ENCODE data around the gene MSX2. TPM values are rescaled to one million over a fixed set of nuclear protein-coding genes. Genes with fewer than 3 reads are reported as not detected.
"Not testable (repeated sequence)": the region's sequence is repeated elsewhere in the genome, so short reads cannot be mapped to it uniquely, and the experiment has no call there.

MSX2 gene
- total RNA-seq, 5 donors from 2014 or later (not counting 1 experiment from before 2014, with no cell fraction given) = not detected

- POLR2A ChIA-PET; H3K27ac Mint-ChIP-seq; H3K27me3 Mint-ChIP-seq; H3K27me3 ChIP-seq (replicated peaks in 1 of 2; ENCODE audit: control insufficient read depth in 2 of 2, extremely low read depth in 1 of 2, insufficient read depth in 2 of 2, low read length in 1 of 2); DNase-seq; H3K4me1 ChIP-seq (ENCODE audit: control insufficient read depth in 1 of 2, extremely low read depth in 1 of 2, insufficient read depth in 2 of 2, low read length in 2 of 2); CTCF ChIA-PET; H3K36me3 ChIP-seq (ENCODE audit: control insufficient read depth in 2 of 2, extremely low read depth in 1 of 2, insufficient read depth in 1 of 2, low read length in 1 of 2); H3K4me1 Mint-ChIP-seq; ATAC-seq (replicated peaks in 1 of 4); H3K27ac ChIP-seq (ENCODE audit: low read length); H3K36me3 Mint-ChIP-seq; H3K4me3 ChIP-seq (ENCODE audit: control insufficient read depth in 1 of 2, extremely low read depth in 1 of 2, low read length in 1 of 2); H3K9me3 ChIP-seq; H3K4me3 Mint-ChIP-seq; H3K9me3 Mint-ChIP-seq: not testable (repeated sequence)
- WGBS (ENCODE audit: insufficient coverage) = no CpG with 5 or more reads among the region's 2 CpGs
Measured at GRCh38 chr5:174761341-174761740, 37.0 kb downstream of the MSX2 start.

- Histone ChIP-seq H3K9me3 (no peaks in the 10 kb centered on the region), H3K27me3 (replicated peaks in 1 of 2; ENCODE audit: control insufficient read depth in 2 of 2, extremely low read depth in 1 of 2, insufficient read depth in 2 of 2, low read length in 1 of 2) (peaks cover 0 to 4% of the 10 kb centered on the region in 2 experiments), H3K27ac (ENCODE audit: low read length) (no peak overlapping the region), H3K4me3 (ENCODE audit: control insufficient read depth in 1 of 2, extremely low read depth in 1 of 2, low read length in 1 of 2) (no peak overlapping the region), H3K4me1 (ENCODE audit: control insufficient read depth in 1 of 2, extremely low read depth in 1 of 2, insufficient read depth in 2 of 2, low read length in 2 of 2) (no peaks in the 10 kb centered on the region), H3K36me3 (ENCODE audit: control insufficient read depth in 2 of 2, extremely low read depth in 1 of 2, insufficient read depth in 1 of 2, low read length in 1 of 2) (no peaks in the 10 kb centered on the region)
- H3K27me3 Mint-ChIP-seq = peaks cover 2 to 8% of the 10 kb centered on the region in 2 donors
- ChIA-PET POLR2A (no interaction called here), CTCF (no interaction called here)
- DNase-seq (no peak), ATAC-seq (replicated peaks in 1 of 4) (no peak)
- 74% methylated on average over 6 of the region's 10 CpGs for WGBS (ENCODE audit: insufficient coverage)
- H3K4me3 Mint-ChIP-seq = no peak overlapping the region
- no peak overlapping the region for H3K27ac Mint-ChIP-seq
- H3K9me3 Mint-ChIP-seq = peaks cover 0 to 4% (median 0%) of the 10 kb centered on the region in 3 donors
- H3K36me3 Mint-ChIP-seq = no peaks in the 10 kb centered on the region
- H3K4me1 Mint-ChIP-seq = no peaks in the 10 kb centered on the region
Measured at GRCh38 chr5:174764309-174764708, 39.9 kb downstream of the MSX2 start.

GRCh38 chr5:174765540-174765939 is 41.2 kb downstream of the MSX2 start:
- Histone ChIP-seq H3K36me3 (ENCODE audit: control insufficient read depth in 2 of 2, extremely low read depth in 1 of 2, insufficient read depth in 1 of 2, low read length in 1 of 2) (no peaks in the 10 kb centered on the region), H3K27ac (ENCODE audit: low read length) (no peak overlapping the region), H3K27me3 (replicated peaks in 1 of 2; ENCODE audit: control insufficient read depth in 2 of 2, extremely low read depth in 1 of 2, insufficient read depth in 2 of 2, low read length in 1 of 2) (peaks cover 0 to 4% of the 10 kb centered on the region in 2 experiments), H3K9me3 (no peaks in the 10 kb centered on the region), H3K4me1 (ENCODE audit: control insufficient read depth in 1 of 2, extremely low read depth in 1 of 2, insufficient read depth in 2 of 2, low read length in 2 of 2) (no peaks in the 10 kb centered on the region), H3K4me3 (ENCODE audit: control insufficient read depth in 1 of 2, extremely low read depth in 1 of 2, low read length in 1 of 2) (no peak overlapping the region)
- Mint-ChIP-seq H3K9me3 (no peaks in the 10 kb centered on the region), H3K4me1 (no peaks in the 10 kb centered on the region), H3K27me3 (peaks cover 2 to 8% of the 10 kb centered on the region in 2 donors), H3K4me3 (no peak overlapping the region), H3K27ac (no peak overlapping the region), H3K36me3 (no peaks in the 10 kb centered on the region)
- CTCF ChIA-PET = no interaction called here
- WGBS (ENCODE audit: insufficient coverage) = 92% methylated on average over 10 of the region's 18 CpGs
- ATAC-seq (replicated peaks in 1 of 4) = no peak
- no peak for DNase-seq
- POLR2A ChIA-PET = no interaction called here

GRCh38 chr5:174767670-174768069 is 43.3 kb downstream of the MSX2 start:
- 0% methylated on average over 1 of the region's 4 CpGs for WGBS (ENCODE audit: insufficient coverage)
- Mint-ChIP-seq H3K27ac (no peak overlapping the region), H3K4me1 (no peaks in the 10 kb centered on the region), H3K4me3 (no peak overlapping the region), H3K9me3 (peaks cover 0 to 3% (median 0%) of the 10 kb centered on the region in 3 donors), H3K27me3 (peaks cover 10 to 15% of the 10 kb centered on the region in 2 donors), H3K36me3 (no peaks in the 10 kb centered on the region)
- H3K9me3 ChIP-seq = no peaks in the 10 kb centered on the region
- DNase-seq (no peak), ATAC-seq (replicated peaks in 1 of 4) (no peak)
- CTCF ChIA-PET = no interaction called here
- peaks cover 0 to 4% of the 10 kb centered on the region in 2 experiments for H3K27me3 ChIP-seq (replicated peaks in 1 of 2; ENCODE audit: control insufficient read depth in 2 of 2, extremely low read depth in 1 of 2, insufficient read depth in 2 of 2, low read length in 1 of 2)
- no peak overlapping the region for H3K27ac ChIP-seq (ENCODE audit: low read length)
- H3K36me3 ChIP-seq (ENCODE audit: control insufficient read depth in 2 of 2, extremely low read depth in 1 of 2, insufficient read depth in 1 of 2, low read length in 1 of 2) = no peaks in the 10 kb centered on the region
- no peaks in the 10 kb centered on the region for H3K4me1 ChIP-seq (ENCODE audit: control insufficient read depth in 1 of 2, extremely low read depth in 1 of 2, insufficient read depth in 2 of 2, low read length in 2 of 2)
- H3K4me3 ChIP-seq (ENCODE audit: control insufficient read depth in 1 of 2, extremely low read depth in 1 of 2, low read length in 1 of 2) = no peak overlapping the region
- POLR2A ChIA-PET = no interaction called here

GRCh38 chr5:174769005-174769404 is 44.6 kb downstream of the MSX2 start:
- Mint-ChIP-seq H3K9me3 (peaks cover 0 to 3% (median 0%) of the 10 kb centered on the region in 3 donors), H3K27ac (no peak overlapping the region), H3K27me3 (peaks cover 10 to 17% of the 10 kb centered on the region in 2 donors), H3K4me1 (no peaks in the 10 kb centered on the region), H3K4me3 (no peak overlapping the region), H3K36me3 (no peaks in the 10 kb centered on the region)
- ChIA-PET CTCF (no interaction called here), POLR2A (no interaction called here)
- H3K4me1 ChIP-seq (ENCODE audit: control insufficient read depth in 1 of 2, extremely low read depth in 1 of 2, insufficient read depth in 2 of 2, low read length in 2 of 2) = no peaks in the 10 kb centered on the region
- H3K4me3 ChIP-seq (ENCODE audit: control insufficient read depth in 1 of 2, extremely low read depth in 1 of 2, low read length in 1 of 2) = no peak overlapping the region
- peaks cover 0 to 4% of the 10 kb centered on the region in 2 experiments for H3K27me3 ChIP-seq (replicated peaks in 1 of 2; ENCODE audit: control insufficient read depth in 2 of 2, extremely low read depth in 1 of 2, insufficient read depth in 2 of 2, low read length in 1 of 2)
- H3K9me3 ChIP-seq = no peaks in the 10 kb centered on the region
- no peak overlapping the region for H3K27ac ChIP-seq (ENCODE audit: low read length)
- no peak for DNase-seq
- ATAC-seq (replicated peaks in 1 of 4) = no peak
- H3K36me3 ChIP-seq (ENCODE audit: control insufficient read depth in 2 of 2, extremely low read depth in 1 of 2, insufficient read depth in 1 of 2, low read length in 1 of 2) = no peaks in the 10 kb centered on the region
- 89% methylated on average over 4 of the region's 4 CpGs for WGBS (ENCODE audit: insufficient coverage)

GRCh38 chr5:174773371-174773770 is 49.0 kb downstream of the MSX2 start:
- DNase-seq (no peak), ATAC-seq (replicated peaks in 1 of 4) (no peak)
- Mint-ChIP-seq H3K36me3 (no peaks in the 10 kb centered on the region), H3K4me1 (no peaks in the 10 kb centered on the region), H3K4me3 (no peak overlapping the region), H3K9me3 (peaks cover 0 to 3% (median 0%) of the 10 kb centered on the region in 3 donors), H3K27ac (no peak overlapping the region), H3K27me3 (peaks cover 11 to 16% of the 10 kb centered on the region in 2 donors)
- Histone ChIP-seq H3K9me3 (no peaks in the 10 kb centered on the region), H3K4me3 (ENCODE audit: control insufficient read depth in 1 of 2, extremely low read depth in 1 of 2, low read length in 1 of 2) (no peak overlapping the region), H3K27me3 (replicated peaks in 1 of 2; ENCODE audit: control insufficient read depth in 2 of 2, extremely low read depth in 1 of 2, insufficient read depth in 2 of 2, low read length in 1 of 2) (no peaks in the 10 kb centered on the region), H3K4me1 (ENCODE audit: control insufficient read depth in 1 of 2, extremely low read depth in 1 of 2, insufficient read depth in 2 of 2, low read length in 2 of 2) (no peaks in the 10 kb centered on the region), H3K27ac (ENCODE audit: low read length) (no peak overlapping the region), H3K36me3 (ENCODE audit: control insufficient read depth in 2 of 2, extremely low read depth in 1 of 2, insufficient read depth in 1 of 2, low read length in 1 of 2) (no peaks in the 10 kb centered on the region)
- ChIA-PET POLR2A (no interaction called here), CTCF (no interaction called here)
- WGBS (ENCODE audit: insufficient coverage) = 91% methylated on average over 2 of the region's 3 CpGs

- peaks cover 0 to 3% (median 3%) of the 10 kb centered on the region in 3 donors for H3K9me3 Mint-ChIP-seq
- Histone ChIP-seq H3K9me3 (no peaks in the 10 kb centered on the region), H3K27me3 (replicated peaks in 1 of 2; ENCODE audit: control insufficient read depth in 2 of 2, extremely low read depth in 1 of 2, insufficient read depth in 2 of 2, low read length in 1 of 2) (peaks cover 0 to 3% of the 10 kb centered on the region in 2 experiments), H3K4me3 (ENCODE audit: control insufficient read depth in 1 of 2, extremely low read depth in 1 of 2, low read length in 1 of 2) (no peak overlapping the region), H3K36me3 (ENCODE audit: control insufficient read depth in 2 of 2, extremely low read depth in 1 of 2, insufficient read depth in 1 of 2, low read length in 1 of 2) (no peaks in the 10 kb centered on the region), H3K4me1 (ENCODE audit: control insufficient read depth in 1 of 2, extremely low read depth in 1 of 2, insufficient read depth in 2 of 2, low read length in 2 of 2) (no peaks in the 10 kb centered on the region), H3K27ac (ENCODE audit: low read length) (no peak overlapping the region)
- no peak overlapping the region for H3K27ac Mint-ChIP-seq
- CTCF ChIA-PET = no interaction called here
- H3K36me3 Mint-ChIP-seq = no peaks in the 10 kb centered on the region
- H3K4me1 Mint-ChIP-seq = no peaks in the 10 kb centered on the region
- DNase-seq (no peak), ATAC-seq (replicated peaks in 1 of 4) (no peak)
- 83% methylated on average over 1 of the region's 3 CpGs for WGBS (ENCODE audit: insufficient coverage)
- peaks cover 11 to 16% of the 10 kb centered on the region in 2 donors for H3K27me3 Mint-ChIP-seq
- POLR2A ChIA-PET = no interaction called here
- no peak overlapping the region for H3K4me3 Mint-ChIP-seq
Measured at GRCh38 chr5:174775081-174775480, 50.7 kb downstream of the MSX2 start.
